Esophagus squamous epithelium (tissue), 5 donors: Measurements from ENCODE around the gene TRPV3. TPM values are rescaled to one million over a fixed set of nuclear protein-coding genes. Genes with fewer than 3 reads are reported as not detected.
A peak's percentile ranks its signal among the peaks of the same experiment; 100 is the strongest.

Source experiments
- DNase-seq: peaks from one replicate; lab custom pipeline; 2025; lab: John Stamatoyannopoulos, UW
- H3K27ac ChIP-seq, 4 donors: fragments of 200-600 bp; sonication (generic); one replicate each; pipeline ENCODE4 v1.5.1; 2016 to 2019; ENCODE audit warnings: mild to moderate bottlenecking in 1 of 4
- H3K27me3 ChIP-seq, 4 donors: fragments of 200-600 bp; sonication (generic); 1 replicate in 3 of 4; 2 replicates in 1 of 4; pipeline versions ENCODE4 v1.5.1 to v1.6.0; 2017 to 2021; ENCODE audit warnings: antibody characterized with exemption in 1 of 4
- H3K36me3 ChIP-seq, 3 donors: fragments of 200-600 bp; sonication (generic); one replicate each; pipeline ENCODE4 v1.5.1; 2016 to 2019
- H3K4me1 ChIP-seq, 3 donors: fragments of 200-600 bp; sonication (generic); one replicate each; pipeline ENCODE4 v1.5.1; 2017 to 2019
- H3K4me3 ChIP-seq, 4 donors: fragments of 200-600 bp; sonication (generic); 1 replicate in 3 of 4; 2 replicates in 1 of 4; pipeline ENCODE4 v1.5.1; 2016 to 2019; ENCODE audit warnings: mild to moderate bottlenecking in 2 of 4, moderate library complexity in 1 of 4
- H3K9me3 ChIP-seq, 3 donors: fragments of 200-600 bp; sonication (generic); one replicate each; pipeline ENCODE4 v1.5.1; 2016 to 2019
- CTCF ChIP-seq, 6 experiments: fragments of 450-650 bp in 4 of 6; fragments of 200-600 bp in 2 of 6; sonication (generic) in 2 of 6; IDR thresholded peaks; one replicate each; pipeline ENCODE4 v1.5.1; 2016 to 2019; ENCODE audit warnings: antibody characterized with exemption in 6 of 6, mild to moderate bottlenecking in 4 of 6, moderate library complexity in 4 of 6
- POLR2A ChIP-seq, 4 donors: fragments of 450-650 bp; IDR thresholded peaks; one replicate each; pipeline ENCODE4 v1.6.1; 2017; ENCODE audit warnings: antibody characterized with exemption in 4 of 4, mild to moderate bottlenecking in 4 of 4, moderate library complexity in 3 of 4
- WGBS, 2 donors: methylation state at CpG; one replicate each; pipeline ENCODE4 v1.1.5; 2018; 5-methylcytosine and 5-hydroxymethylcytosine counted together
- intact Hi-C: fragments of 100-400 bp; cut with DNase I; formaldehyde crosslinking; loops from one replicate; pipeline ENCODE4 v1.15.0; 2022
- total RNA-seq, 4 donors: library from RNA; depleted of rRNA; stranded (reverse); fragments of >200 nt; gene quantifications; one replicate each; pipeline ENCODE4 v1.1.0, GENCODE V29; 2016
- donor health status: DM: yes; HTN: yes; CAD: no.

TRPV3 gene
- total RNA-seq: 1 to 10 TPM in 1 of 4 donors, under 1 TPM in 2, not detected in 1; 0.76 to 1.8 (median 0.99) TPM

GRCh38 chr17:3557768-3558583, at the start of gene TRPV3:
TSS of gene TRPV3 (minus strand) at chr17:3557812. CDS start at chr17:3554850, 2,962 bp downstream.
- intact Hi-C loops: no loop called here
- Histone ChIP-seq H3K9me3 (no peaks in the 10 kb centered on the region), H3K4me3 (peak within 1 kb of the TSS in 2 of 4 donors; percentile 15 to 36), H3K36me3 (no peaks in the 10 kb centered on the region), H3K4me1 (peaks cover 18 to 33% (median 25%) of the 10 kb centered on the region in 3 donors), H3K27me3 (peaks cover 0 to 45% (median 0%) of the 10 kb centered on the region in 4 donors), H3K27ac (peak within 1 kb of the TSS; percentile 55 to 79 (median 72))
- peak; percentile 45 for DNase-seq
- WGBS, 2 donors: 51% methylated on average over 6 to 10 of the region's 23 CpGs
- TF ChIP-seq POLR2A (IDR thresholded peaks at IDR 0.05): no peak
- TF ChIP-seq CTCF (IDR thresholded peaks at IDR 0.05): no peak

GRCh38 chr17:3603870-3604259, 46.3 kb upstream of the TRPV3 start:
- TF ChIP-seq CTCF (IDR thresholded peaks at IDR 0.05): no peak
- TF ChIP-seq POLR2A (IDR thresholded peaks at IDR 0.05): no peak
- no CpG with 5 or more reads among the region's 4 CpGs for WGBS, 2 donors
- Histone ChIP-seq H3K27ac (peak overlapping the region in 1 of 4 donors; percentile 17), H3K27me3 (peaks cover 0 to 53% (median 0%) of the 10 kb centered on the region in 4 donors), H3K4me3 (no peak overlapping the region), H3K36me3 (peaks cover 0 to 43% (median 0%) of the 10 kb centered on the region in 3 donors), H3K4me1 (peaks cover 0 to 12% (median 4%) of the 10 kb centered on the region in 3 donors), H3K9me3 (no peaks in the 10 kb centered on the region)
- DNase-seq: no peak
- intact Hi-C loops: no loop called here

GRCh38 chr17:3603119-3603869, 45.7 kb upstream of the TRPV3 start:
- Histone ChIP-seq H3K4me1 (peaks cover 0 to 12% (median 4%) of the 10 kb centered on the region in 3 donors), H3K4me3 (no peak overlapping the region), H3K36me3 (peaks cover 0 to 38% (median 0%) of the 10 kb centered on the region in 3 donors), H3K27ac (peak overlapping the region in 1 of 4 donors; percentile 17), H3K27me3 (peaks cover 0 to 53% (median 0%) of the 10 kb centered on the region in 4 donors), H3K9me3 (no peaks in the 10 kb centered on the region)
- DNase-seq: no peak
- 55 to 69% methylated on average over 10 to 17 of the region's 17 CpGs for WGBS, 2 donors
- intact Hi-C loops: no loop called here
- TF ChIP-seq POLR2A (IDR thresholded peaks at IDR 0.05) (no peak), CTCF (IDR thresholded peaks at IDR 0.05) (no peak)

GRCh38 chr17:3602499-3602898, 44.9 kb upstream of the TRPV3 start:
- peaks cover 0 to 53% (median 0%) of the 10 kb centered on the region in 4 donors for H3K27me3 ChIP-seq
- H3K27ac ChIP-seq: no peak overlapping the region
- TF ChIP-seq POLR2A (IDR thresholded peaks at IDR 0.05) (no peak), CTCF (IDR thresholded peaks at IDR 0.05) (peak in 3 of 6 experiments; percentile 21 to 50 (median 30))
- DNase-seq: no peak
- H3K4me1 ChIP-seq: peaks cover 0 to 12% (median 4%) of the 10 kb centered on the region in 3 donors
- no peaks in the 10 kb centered on the region for H3K9me3 ChIP-seq
- WGBS, 2 donors: 70 to 84% methylated on average over 10 to 12 of the region's 16 CpGs
- no peak overlapping the region for H3K4me3 ChIP-seq
- peaks cover 0 to 30% (median 0%) of the 10 kb centered on the region in 3 donors for H3K36me3 ChIP-seq
- intact Hi-C loops: no loop called here
